ENCODE data around the gene HDDC3. TPM values are rescaled to one million over a fixed set of nuclear protein-coding genes. Genes with fewer than 3 reads are reported as not detected.

Gene HDDC3
- total RNA-seq, 2 donors from 2014 or later = 13.5 to 29.6 TPM

DNA sequence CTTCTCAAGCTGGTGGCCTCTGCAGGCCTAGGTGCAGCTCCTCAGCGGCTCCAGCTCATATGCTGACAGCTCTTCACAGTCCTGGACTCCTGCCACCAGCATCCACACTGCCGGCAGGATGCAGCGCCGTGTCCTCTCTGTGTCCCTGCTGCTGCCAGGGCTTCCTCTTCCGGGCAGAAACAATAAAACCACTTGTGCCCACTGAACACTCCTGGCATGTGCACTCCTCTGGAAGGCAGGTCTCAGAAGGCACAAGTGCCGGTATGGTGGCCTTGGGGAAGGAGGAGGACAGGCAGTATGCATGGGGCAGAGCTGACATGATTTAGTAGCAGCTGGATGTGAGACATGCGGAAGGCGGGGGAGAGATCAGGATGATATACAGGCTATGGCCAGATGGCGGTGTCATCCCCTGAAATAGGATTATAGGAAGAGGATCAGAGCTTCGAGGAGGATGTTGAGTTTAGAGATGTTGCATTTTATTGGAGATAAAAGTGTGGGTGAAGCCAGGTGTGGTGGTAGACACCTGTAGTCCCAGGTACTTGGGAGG is 36.7 kb downstream of the HDDC3 start:
- DNase-seq = no peak
- no peak overlapping the region for H3K27ac ChIP-seq
- H3K36me3 ChIP-seq = no peaks in the 10 kb centered on the region
- H3K4me3 ChIP-seq = no peak overlapping the region
- no peaks in the 10 kb centered on the region for H3K27me3 ChIP-seq
- TF ChIP-seq, protein P1, sequence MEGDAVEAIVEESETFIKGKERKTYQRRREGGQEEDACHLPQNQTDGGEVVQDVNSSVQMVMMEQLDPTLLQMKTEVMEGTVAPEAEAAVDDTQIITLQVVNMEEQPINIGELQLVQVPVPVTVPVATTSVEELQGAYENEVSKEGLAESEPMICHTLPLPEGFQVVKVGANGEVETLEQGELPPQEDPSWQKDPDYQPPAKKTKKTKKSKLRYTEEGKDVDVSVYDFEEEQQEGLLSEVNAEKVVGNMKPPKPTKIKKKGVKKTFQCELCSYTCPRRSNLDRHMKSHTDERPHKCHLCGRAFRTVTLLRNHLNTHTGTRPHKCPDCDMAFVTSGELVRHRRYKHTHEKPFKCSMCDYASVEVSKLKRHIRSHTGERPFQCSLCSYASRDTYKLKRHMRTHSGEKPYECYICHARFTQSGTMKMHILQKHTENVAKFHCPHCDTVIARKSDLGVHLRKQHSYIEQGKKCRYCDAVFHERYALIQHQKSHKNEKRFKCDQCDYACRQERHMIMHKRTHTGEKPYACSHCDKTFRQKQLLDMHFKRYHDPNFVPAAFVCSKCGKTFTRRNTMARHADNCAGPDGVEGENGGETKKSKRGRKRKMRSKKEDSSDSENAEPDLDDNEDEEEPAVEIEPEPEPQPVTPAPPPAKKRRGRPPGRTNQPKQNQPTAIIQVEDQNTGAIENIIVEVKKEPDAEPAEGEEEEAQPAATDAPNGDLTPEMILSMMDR (IDR thresholded peaks at IDR 0.05) = no peak
- no peaks in the 10 kb centered on the region for H3K9me3 ChIP-seq
- H3K9ac ChIP-seq (ENCODE audit: low read depth in 2 of 2, low read length in 2 of 2) = no peak overlapping the region
- no peaks in the 10 kb centered on the region for H3K4me1 ChIP-seq
- intact Hi-C loops (cut with DNase I) = no loop called here

DNA sequence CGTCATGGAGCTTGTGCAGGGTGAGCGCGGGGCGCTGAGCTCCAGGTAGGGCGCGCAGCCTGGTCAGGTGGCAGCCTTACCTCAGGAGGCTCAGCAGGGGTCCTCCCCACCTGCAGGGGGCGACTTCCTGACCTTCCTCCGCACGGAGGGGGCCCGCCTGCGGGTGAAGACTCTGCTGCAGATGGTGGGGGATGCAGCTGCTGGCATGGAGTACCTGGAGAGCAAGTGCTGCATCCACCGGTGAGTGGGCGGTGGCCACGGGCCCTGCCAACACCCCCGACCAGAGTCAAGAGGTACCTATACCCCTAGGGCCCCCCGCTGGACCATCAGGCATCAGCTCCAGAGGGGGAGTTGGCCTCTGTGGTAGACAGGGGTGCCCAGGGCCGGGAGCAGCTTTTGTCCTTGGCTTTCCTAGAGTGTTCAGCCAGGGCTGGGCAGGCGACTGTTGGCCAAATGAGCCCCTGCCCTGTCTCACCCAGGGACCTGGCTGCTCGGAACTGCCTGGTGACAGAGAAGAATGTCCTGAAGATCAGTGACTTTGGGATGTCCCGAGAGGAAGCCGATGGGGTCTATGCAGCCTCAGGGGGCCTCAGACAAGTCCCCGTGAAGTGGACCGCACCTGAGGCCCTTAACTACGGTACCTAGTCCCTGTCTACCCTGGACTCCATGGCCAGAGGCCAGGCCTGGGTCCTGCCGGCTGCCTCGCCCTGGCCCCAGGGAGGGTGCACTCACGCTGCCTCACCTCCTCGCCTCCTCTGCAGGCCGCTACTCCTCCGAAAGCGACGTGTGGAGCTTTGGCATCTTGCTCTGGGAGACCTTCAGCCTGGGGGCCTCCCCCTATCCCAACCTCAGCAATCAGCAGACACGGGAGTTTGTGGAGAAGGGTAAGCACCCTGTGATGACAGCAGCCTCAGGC is 38.9 kb downstream of the HDDC3 start:
- H3K27ac ChIP-seq = no peak overlapping the region
- no peaks in the 10 kb centered on the region for H3K36me3 ChIP-seq
- no peak overlapping the region for H3K4me3 ChIP-seq
- TF ChIP-seq, protein P1 (IDR thresholded peaks at IDR 0.05) = no peak
- no peak for DNase-seq
- H3K4me1 ChIP-seq = no peaks in the 10 kb centered on the region
- no peaks in the 10 kb centered on the region for H3K9me3 ChIP-seq
- intact Hi-C loops (cut with DNase I) = no loop called here
- H3K27me3 ChIP-seq = no peaks in the 10 kb centered on the region
- H3K9ac ChIP-seq (ENCODE audit: low read depth in 2 of 2, low read length in 2 of 2) = no peak overlapping the region

DNA sequence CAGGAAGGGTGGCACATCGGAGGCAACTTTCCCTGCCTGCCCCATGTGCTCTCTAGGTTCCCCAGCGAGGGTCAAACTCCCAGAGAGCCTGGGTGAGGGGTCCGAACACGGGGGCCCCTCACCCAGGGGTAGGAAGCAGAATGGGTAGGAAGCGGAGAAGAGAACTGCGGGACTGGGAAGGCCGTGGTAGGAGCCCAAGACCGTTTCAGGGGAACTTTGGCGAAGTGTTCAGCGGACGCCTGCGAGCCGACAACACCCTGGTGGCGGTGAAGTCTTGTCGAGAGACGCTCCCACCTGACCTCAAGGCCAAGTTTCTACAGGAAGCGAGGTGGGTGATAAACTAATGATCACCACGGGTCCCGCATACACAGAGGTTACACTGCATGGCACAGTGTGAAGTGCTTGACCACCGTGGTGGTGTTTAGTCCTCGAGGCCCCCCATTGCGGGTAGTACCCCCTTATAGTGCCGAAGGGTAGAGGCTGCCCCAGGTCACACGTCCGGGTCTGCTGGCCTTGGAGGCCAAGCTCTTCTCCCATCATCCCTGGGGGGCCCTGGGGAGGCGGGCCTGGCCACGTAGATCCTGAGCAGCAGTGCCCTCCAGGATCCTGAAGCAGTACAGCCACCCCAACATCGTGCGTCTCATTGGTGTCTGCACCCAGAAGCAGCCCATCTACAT is 39.7 kb downstream of the HDDC3 start:
- Histone ChIP-seq H3K4me1 (no peaks in the 10 kb centered on the region), H3K27me3 (no peaks in the 10 kb centered on the region), H3K9ac (ENCODE audit: low read depth in 2 of 2, low read length in 2 of 2) (no peak overlapping the region), H3K27ac (no peak overlapping the region), H3K4me3 (no peak overlapping the region), H3K9me3 (no peaks in the 10 kb centered on the region), H3K36me3 (no peaks in the 10 kb centered on the region)
- TF ChIP-seq, protein P1 (IDR thresholded peaks at IDR 0.05) = no peak
- DNase-seq = no peak
- intact Hi-C loops (cut with DNase I) = no loop called here

DNA sequence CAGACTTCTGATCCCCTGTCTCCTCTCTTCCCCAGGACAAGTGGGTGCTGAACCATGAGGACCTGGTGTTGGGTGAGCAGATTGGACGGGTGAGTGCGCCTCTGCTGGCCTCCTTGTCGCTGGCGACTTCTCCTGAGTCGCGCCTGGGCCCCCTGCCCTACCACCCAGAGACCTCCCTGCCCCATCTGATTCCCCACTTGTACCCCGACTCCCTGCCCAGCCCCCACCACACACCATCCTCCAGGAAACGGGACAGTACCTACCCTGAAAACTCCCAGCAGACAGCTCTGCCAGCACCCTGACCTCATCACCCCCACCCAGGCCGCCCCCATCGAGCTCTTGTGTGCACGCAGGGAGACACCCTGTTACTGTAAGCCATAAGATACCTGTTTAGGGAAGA is 40.3 kb downstream of the HDDC3 start:
- no peak for DNase-seq
- Histone ChIP-seq H3K27me3 (no peaks in the 10 kb centered on the region), H3K4me3 (no peak overlapping the region), H3K27ac (no peak overlapping the region), H3K36me3 (no peaks in the 10 kb centered on the region), H3K4me1 (no peaks in the 10 kb centered on the region), H3K9ac (ENCODE audit: low read depth in 2 of 2, low read length in 2 of 2) (no peak overlapping the region), H3K9me3 (no peaks in the 10 kb centered on the region)
- intact Hi-C loops (cut with DNase I) = no loop called here
- TF ChIP-seq, protein P1 (IDR thresholded peaks at IDR 0.05) = no peak

DNA sequence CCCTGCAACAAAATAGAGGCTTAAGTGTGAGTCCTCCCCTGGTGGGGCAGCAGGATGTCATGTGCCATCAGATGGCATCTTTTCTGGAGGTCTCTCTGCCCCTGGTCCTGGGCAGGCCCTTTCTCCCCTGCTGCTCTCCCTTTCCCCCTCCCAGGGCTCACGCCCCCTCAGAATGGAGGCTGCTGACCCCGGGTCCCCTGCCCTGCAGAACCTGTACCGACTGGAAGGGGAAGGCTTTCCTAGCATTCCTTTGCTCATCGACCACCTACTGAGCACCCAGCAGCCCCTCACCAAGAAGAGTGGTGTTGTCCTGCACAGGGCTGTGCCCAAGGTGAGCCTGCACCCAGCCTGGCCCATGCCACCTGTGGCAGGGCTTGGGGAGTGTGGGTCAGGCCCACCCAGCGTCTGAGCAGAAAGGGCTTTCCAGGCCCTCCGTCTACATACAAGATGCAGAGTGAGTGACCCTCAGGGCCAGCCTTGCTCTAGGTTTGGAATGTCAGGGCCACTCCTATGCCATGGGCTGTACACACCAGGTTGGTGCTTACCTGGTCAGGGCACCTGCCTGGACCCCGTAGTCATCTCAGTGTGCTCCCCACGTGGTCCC is 40.9 kb downstream of the HDDC3 start:
- H3K36me3 ChIP-seq = no peaks in the 10 kb centered on the region
- TF ChIP-seq, protein P1 (IDR thresholded peaks at IDR 0.05) = no peak
- intact Hi-C loops (cut with DNase I) = no loop called here
- H3K27ac ChIP-seq = no peak overlapping the region
- DNase-seq = no peak
- H3K27me3 ChIP-seq = no peaks in the 10 kb centered on the region
- H3K4me1 ChIP-seq = no peaks in the 10 kb centered on the region
- no peak overlapping the region for H3K9ac ChIP-seq (ENCODE audit: low read depth in 2 of 2, low read length in 2 of 2)
- no peaks in the 10 kb centered on the region for H3K9me3 ChIP-seq
- no peak overlapping the region for H3K4me3 ChIP-seq
